MG63 (cell line): Measurements from ENCODE around the gene RPL10. TPM values are rescaled to one million over a fixed set of nuclear protein-coding genes. Genes with fewer than 3 reads are reported as not detected.

Source experiments
- DNase-seq: peaks from one replicate; pipeline ENCODE4 v3.0.0-alpha.2; 2020
- H3K27me3 ChIP-seq: fragments of 250-450 bp; sonication (Bioruptor Pico); 2 replicates; pipeline ENCODE4 v1.5.1; 2020; ENCODE audit warnings: mild to moderate bottlenecking, moderate library complexity
- H3K36me3 ChIP-seq: fragments of 250-450 bp; sonication (Bioruptor Pico); 2 replicates; pipeline ENCODE4 v1.5.1; 2020; ENCODE audit warnings: mild to moderate bottlenecking, moderate library complexity
- H3K4me3 ChIP-seq: fragments of 250-450 bp; sonication (Bioruptor Pico); 2 replicates; pipeline ENCODE4 v1.5.1; 2020; ENCODE audit warnings: mild to moderate bottlenecking, moderate library complexity
- H3K9me3 ChIP-seq: fragments of 250-450 bp; sonication (Bioruptor Pico); 2 replicates; pipeline ENCODE4 v1.5.1; 2020; ENCODE audit warnings: mild to moderate bottlenecking, moderate library complexity
- total RNA-seq: library from RNA; depleted of rRNA; stranded (reverse); fragments of >200 nt; shearing (Covaris generic); gene quantifications from 2 replicates; pipeline ENCODE4 v1.2.3, GENCODE V29; 2014; ENCODE audit warnings: low replicate concordance

Gene RPL10
- total RNA-seq, 1 experiment from 2014 or later = 3,736 TPM

GRCh38 chrX:154358011-154358410 lies 40.2 kb upstream of the RPL10 start:
- no peak for DNase-seq
- H3K4me3 ChIP-seq = no peak overlapping the region
- peaks cover 72% of the 10 kb centered on the region for H3K36me3 ChIP-seq
- H3K9me3 ChIP-seq = no peaks in the 10 kb centered on the region
- H3K27me3 ChIP-seq = no peaks in the 10 kb centered on the region

DNA sequence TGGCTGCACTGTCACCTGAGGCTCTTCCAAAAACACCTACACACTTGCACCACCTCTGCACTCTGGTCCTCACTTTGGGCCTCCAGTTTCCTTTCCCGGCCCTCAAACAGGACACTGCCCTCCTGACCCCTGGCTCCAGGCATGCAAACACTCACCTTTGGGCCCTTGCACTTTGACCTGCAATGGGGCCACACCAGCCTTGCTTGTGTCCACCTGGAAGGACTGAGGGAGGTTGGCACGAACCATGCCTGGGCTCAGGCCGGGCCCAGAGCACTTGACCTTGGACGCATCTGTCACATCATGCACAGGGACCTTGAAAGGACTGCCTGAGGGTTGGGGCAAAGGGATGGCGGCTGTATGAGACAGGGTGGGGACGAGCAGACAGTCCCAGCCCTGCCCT lies 39.3 kb upstream of the RPL10 start:
- Histone ChIP-seq H3K36me3 (peaks cover 68% of the 10 kb centered on the region), H3K4me3 (no peak overlapping the region), H3K9me3 (no peaks in the 10 kb centered on the region), H3K27me3 (no peaks in the 10 kb centered on the region)
- no peak for DNase-seq

GRCh38 chrX:154359362-154360154 lies 38.6 kb upstream of the RPL10 start:
- DNase-seq = no peak
- no peaks in the 10 kb centered on the region for H3K27me3 ChIP-seq
- H3K9me3 ChIP-seq = no peaks in the 10 kb centered on the region
- peaks cover 69% of the 10 kb centered on the region for H3K36me3 ChIP-seq
- no peak overlapping the region for H3K4me3 ChIP-seq

DNA sequence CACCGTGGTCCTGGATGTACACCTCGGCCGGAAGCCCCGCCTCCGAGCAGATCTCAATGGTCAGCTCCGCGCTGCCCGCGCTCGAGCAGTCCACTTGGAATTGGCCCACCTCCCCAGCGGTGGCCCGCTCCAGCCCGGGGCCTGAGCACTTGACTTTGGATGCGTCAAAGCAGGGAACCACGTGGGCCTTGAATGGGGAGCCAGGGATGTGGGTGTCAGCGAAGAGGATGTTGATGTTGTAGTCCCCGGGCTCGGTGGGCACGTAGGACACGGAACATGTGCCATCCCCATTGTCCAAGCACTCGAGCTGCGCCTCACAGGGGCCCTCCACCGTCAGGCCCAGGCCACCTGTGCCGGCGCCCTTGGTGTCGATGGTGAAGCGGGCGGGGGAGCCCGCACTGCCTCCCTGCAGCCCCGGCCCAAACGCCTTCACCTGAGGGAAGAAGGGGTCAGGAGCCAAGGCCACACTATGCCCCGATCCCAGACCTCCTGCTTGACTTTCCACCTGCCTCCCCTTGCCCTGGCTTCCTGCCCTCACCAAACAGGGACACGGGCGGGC lies 37.9 kb upstream of the RPL10 start:
- H3K27me3 ChIP-seq = no peaks in the 10 kb centered on the region
- peaks cover 76% of the 10 kb centered on the region for H3K36me3 ChIP-seq
- H3K9me3 ChIP-seq = no peaks in the 10 kb centered on the region
- no peak for DNase-seq
- no peak overlapping the region for H3K4me3 ChIP-seq

DNA sequence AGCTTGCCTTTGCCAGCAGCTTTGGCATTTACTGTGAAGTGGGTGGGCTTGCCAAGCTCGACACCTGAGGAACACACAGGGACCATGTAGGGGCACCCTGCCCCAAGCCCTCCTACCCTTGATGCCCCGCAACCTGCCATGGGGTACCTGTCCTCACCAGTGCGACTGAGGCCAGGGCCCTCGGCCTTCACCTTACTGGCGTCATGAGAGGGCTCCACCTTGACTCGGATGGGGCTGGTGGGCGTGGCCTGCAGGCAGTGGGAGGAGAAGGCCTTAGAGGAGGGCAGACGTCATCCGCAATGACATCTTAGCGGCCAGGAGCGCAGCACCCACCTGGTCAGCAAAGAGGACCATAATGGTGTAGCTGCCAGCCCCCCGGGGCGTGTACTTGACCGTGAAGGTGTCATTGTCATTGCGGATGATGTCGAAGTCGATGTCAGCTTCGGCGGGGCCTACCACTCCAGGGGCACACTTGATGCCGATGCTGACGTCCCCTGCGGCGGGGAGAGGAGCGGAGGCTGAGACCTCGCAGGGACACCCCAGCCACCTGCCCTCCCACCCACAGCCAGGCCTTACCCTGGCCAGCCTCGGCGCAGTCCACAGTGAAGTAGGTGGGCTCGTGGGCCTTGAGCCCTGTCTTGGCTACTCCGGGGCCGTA lies 36.0 kb upstream of the RPL10 start:
- Histone ChIP-seq H3K4me3 (no peak overlapping the region), H3K36me3 (peaks cover 87% of the 10 kb centered on the region), H3K9me3 (no peaks in the 10 kb centered on the region)

GRCh38 chrX:154363706-154364439 lies 34.3 kb upstream of the RPL10 start:
- H3K4me3 ChIP-seq = no peak overlapping the region
- no peak for DNase-seq
- peaks cover 90% of the 10 kb centered on the region for H3K36me3 ChIP-seq
- no peaks in the 10 kb centered on the region for H3K27me3 ChIP-seq
- no peaks in the 10 kb centered on the region for H3K9me3 ChIP-seq

More for the DNA sequence above, 36.0 kb upstream of the RPL10 start:
- no peaks in the 10 kb centered on the region for H3K27me3 ChIP-seq
- no peak for DNase-seq

- Histone ChIP-seq H3K4me3 (no peak overlapping the region), H3K9me3 (no peaks in the 10 kb centered on the region), H3K36me3 (peaks cover 86% of the 10 kb centered on the region), H3K27me3 (no peaks in the 10 kb centered on the region)
- no peak for DNase-seq
Observed at GRCh38 chrX:154365052-154365600, 33.1 kb upstream of the RPL10 start.

DNA sequence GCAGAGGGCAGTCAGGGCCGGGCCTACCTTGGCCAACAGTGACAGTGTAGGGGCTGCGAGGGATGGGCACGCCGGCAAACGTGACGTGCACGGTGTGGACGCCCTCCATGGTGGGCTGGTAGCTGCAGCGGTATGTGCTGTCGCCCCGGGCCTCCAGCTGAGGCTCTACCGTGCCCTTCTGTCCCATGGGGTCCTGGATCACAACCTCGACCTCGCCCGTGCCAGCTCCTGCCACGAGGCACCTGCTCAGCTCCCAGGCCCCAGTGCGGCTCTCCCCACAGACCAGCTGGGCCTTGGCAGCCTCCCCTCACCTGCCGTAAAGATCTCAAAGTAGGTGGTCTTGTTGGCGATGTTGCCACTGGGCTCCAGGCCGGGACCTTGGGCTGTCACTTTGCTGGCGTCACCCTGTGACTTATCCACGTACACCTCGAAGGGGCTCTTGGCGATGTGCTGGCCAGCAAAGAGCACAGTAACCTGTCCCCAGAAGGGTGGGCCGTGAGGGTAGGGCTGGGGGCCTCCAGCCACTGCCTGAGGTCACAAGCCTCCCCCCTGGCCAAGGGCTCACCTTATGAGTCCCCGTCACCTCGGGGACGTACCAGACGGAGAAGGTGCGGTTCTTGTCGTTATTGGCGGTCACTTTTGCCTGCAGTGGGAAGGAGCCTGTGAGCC lies 32.0 kb upstream of the RPL10 start:
- Histone ChIP-seq H3K4me3 (no peak overlapping the region), H3K36me3 (peaks cover 86% of the 10 kb centered on the region)

DNA sequence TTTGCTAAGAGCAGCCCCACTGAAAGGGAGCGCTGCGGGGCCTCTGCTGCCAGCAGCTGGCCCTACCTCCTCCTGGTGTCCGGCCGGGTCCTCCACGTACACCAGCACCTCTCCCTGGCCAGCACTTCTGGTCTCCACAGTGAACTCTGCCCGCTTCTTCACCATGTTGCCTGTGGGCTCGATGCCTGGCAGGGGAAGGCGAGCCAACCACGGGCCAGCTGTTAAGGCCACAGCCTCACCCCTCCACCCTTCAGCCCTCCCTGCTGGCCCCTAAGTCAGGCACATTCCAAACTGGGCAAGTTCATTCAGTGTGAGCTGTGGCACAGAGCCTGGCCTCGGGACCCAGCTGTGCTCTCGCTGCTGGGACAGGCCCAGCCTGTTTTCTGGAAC lies 31.5 kb upstream of the RPL10 start:
- Histone ChIP-seq H3K9me3 (no peaks in the 10 kb centered on the region), H3K4me3 (no peak overlapping the region), H3K36me3 (peaks cover 81% of the 10 kb centered on the region), H3K27me3 (no peaks in the 10 kb centered on the region)
- DNase-seq = peak; percentile 38

More for the DNA sequence above, 32.0 kb upstream of the RPL10 start:
- Histone ChIP-seq H3K27me3 (no peaks in the 10 kb centered on the region), H3K9me3 (no peaks in the 10 kb centered on the region)
- no peak for DNase-seq

- H3K36me3 ChIP-seq = peaks cover 71% of the 10 kb centered on the region
Observed at GRCh38 chrX:154367474-154368308, 30.5 kb upstream of the RPL10 start.

GRCh38 chrX:154368630-154369448 lies 29.3 kb upstream of the RPL10 start:
- Histone ChIP-seq H3K27me3 (no peaks in the 10 kb centered on the region), H3K36me3 (peaks cover 63% of the 10 kb centered on the region), H3K9me3 (no peaks in the 10 kb centered on the region), H3K4me3 (peak overlapping the region; percentile 81)
- peak; percentile 91 for DNase-seq

More at GRCh38 chrX:154367474-154368308, 30.5 kb upstream of the RPL10 start:
- peak overlapping the region; percentile 81 for H3K4me3 ChIP-seq
- no peaks in the 10 kb centered on the region for H3K27me3 ChIP-seq
- DNase-seq = no peak
- no peaks in the 10 kb centered on the region for H3K9me3 ChIP-seq

DNA sequence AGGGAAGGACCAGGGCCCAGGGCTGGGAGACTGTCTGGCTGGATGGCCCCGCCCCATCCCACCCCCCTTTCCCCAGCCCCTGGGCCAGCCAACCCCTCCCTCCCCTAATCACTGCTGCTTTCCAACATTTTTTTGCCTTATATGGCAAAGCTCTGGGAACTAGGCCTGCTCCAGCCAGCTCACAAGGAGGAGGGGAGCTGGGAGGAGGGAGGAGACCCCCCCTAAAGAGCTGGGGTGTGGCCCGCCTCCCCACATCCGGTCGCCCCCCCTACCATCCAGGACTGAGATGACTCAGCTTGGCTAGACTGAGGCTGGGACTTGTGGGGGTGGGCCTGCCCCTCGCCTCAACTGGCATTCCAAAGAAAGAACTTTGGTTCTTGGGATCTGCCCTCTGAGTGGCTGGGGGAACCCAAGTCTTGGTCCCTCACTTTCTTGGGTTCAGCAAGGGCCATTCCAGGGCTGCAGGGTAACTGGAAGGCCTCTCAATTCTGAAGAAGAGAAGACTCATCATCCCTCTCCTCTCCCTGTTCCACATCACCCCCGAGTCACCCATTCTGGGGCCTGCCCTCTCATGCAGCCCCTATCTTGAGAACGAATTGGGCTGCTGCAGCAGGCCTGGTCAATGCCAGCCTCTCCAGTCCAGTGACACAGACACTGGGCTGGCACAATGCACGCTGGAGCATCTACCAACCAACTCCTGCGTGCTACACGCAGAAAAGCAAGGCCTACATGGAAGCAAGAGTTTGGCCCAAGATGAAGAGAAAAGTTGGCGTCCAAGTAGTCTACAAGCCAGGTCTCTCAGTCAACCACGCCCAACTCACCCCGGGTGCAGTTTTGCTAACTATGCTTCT lies 28.5 kb upstream of the RPL10 start:
- DNase-seq = peak; percentile 92
- peaks cover 55% of the 10 kb centered on the region for H3K36me3 ChIP-seq
- no peaks in the 10 kb centered on the region for H3K9me3 ChIP-seq
- H3K4me3 ChIP-seq = peak overlapping the region; percentile 81
- no peaks in the 10 kb centered on the region for H3K27me3 ChIP-seq

- H3K36me3 ChIP-seq = peaks cover 47% of the 10 kb centered on the region
- DNase-seq = peak; percentile 59
- no peaks in the 10 kb centered on the region for H3K9me3 ChIP-seq
- H3K4me3 ChIP-seq = peak overlapping the region; percentile 81
- H3K27me3 ChIP-seq = no peaks in the 10 kb centered on the region
Observed at GRCh38 chrX:154370300-154371016, 27.7 kb upstream of the RPL10 start.
